ENCODE measurements around the gene BTNL9.
"Not testable (repeated sequence)": the region's sequence is repeated elsewhere in the genome, so short reads cannot be mapped to it uniquely, and the experiment has no call there.

BTNL9 gene

GRCh38 chr5:181100121-181100875, 60.2 kb downstream of the BTNL9 start:
- TF ChIP-seq CTCF (IDR thresholded peaks at IDR 0.05; ENCODE audit: insufficient read depth, low read depth, low read length, missing control alignments) = no peak
- H3K4me3 ChIP-seq (ENCODE audit: low read depth, low read length) = no peak overlapping the region
- no peak for DNase-seq (ENCODE audit: low read depth)

GRCh38 chr5:181101030-181101641, 61.1 kb downstream of the BTNL9 start:
- not testable (repeated sequence) for DNase-seq (ENCODE audit: low read depth); H3K4me3 ChIP-seq (ENCODE audit: low read depth, low read length)

DNA sequence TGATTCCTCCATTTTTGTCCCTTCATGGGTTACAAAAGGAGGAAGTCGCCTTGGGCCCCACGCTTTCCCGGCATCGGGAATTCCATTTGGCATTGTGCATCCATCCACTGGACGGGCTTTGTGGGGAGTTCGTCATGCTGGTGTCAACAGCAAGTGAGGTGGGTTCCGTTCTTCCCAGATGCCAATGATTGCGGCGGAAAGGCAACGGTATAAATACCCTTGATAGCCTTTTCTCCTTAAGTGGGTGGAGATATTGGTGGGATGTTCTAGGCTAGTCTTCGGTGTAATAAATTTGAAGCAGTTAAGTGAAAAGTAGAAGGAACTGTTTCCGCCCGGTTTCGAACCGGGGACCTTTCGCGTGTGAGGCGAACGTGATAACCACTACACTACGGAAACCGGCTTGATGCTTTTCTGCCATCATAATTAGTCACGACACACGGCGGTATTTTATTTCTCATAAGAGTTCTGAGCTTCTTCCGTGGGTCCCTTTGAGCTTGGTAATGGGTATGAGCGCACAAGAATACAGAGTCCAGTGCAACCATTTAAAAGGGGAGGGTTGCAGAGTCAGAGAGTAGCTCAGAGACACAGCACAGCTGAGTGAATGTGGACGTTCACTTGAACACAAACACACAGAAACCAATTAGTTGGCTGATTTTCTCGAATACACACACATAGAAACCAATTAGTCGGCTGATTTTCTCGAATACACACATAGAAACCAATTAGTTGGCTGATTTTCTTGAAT, 62.0 kb downstream of the BTNL9 start:
- not testable (repeated sequence) for H3K4me3 ChIP-seq (ENCODE audit: low read depth, low read length)

DNA sequence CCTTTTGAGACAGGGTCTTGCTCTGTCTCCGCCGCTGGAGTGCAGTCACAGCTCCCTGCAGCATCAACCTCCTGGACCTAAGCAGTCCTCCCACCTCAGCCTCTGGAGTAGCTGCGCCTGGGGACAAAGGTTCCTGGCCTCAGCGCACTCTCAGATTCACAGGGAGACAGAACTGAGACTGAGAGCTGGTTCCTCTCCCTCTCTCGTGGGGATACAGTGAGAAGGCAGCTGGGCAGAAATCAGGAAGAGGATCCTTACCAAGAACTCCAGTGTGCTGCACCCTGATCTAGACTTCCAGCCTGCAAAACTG, 64.1 kb downstream of the BTNL9 start:
- not testable (repeated sequence) for H3K4me3 ChIP-seq (ENCODE audit: low read depth, low read length); DNase-seq (ENCODE audit: low read depth)

More for the DNA sequence above, 62.0 kb downstream of the BTNL9 start:
- DNase-seq (ENCODE audit: low read depth) = not testable (repeated sequence)

DNA sequence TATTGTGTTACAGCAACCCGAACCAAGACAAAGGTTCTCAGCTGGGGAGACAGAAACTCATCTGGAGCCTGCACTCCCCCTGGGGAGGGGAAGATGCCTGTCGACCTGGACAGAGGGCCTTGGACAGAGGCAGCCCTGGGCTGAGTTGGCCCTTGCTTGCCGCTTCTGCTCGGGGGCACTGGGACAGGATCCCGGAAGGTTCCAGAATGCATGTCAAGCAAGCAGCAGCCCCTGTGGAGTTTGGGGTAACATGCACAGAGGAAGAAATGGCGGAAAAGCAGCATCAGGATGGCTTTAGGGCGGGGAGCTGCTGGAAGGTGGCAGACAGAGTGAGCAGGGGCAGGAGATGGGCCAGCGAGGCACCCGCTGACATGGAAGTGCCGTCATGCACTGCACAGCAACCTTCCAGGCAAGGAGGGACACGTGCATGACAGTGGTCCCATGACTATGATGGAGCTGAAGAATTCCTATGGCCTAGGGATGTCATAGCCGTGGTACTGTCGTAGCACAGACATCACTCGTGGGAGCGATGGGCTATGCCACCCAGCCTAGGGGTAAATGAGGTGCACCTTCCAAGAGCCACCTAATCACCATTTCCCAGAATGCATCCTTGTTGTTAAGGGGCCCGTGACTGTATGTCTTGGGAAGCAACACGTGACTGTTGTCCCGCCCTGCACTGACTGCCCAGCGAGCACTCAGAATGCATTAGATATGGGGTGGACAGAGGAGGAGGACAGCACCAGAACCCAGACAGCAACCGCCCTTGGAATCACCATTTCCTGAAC, 64.7 kb downstream of the BTNL9 start:
- not testable (repeated sequence) for DNase-seq (ENCODE audit: low read depth); H3K4me3 ChIP-seq (ENCODE audit: low read depth, low read length)

- no peak for TF ChIP-seq CTCF (IDR thresholded peaks at IDR 0.05; ENCODE audit: insufficient read depth, low read depth, low read length, missing control alignments)
- H3K4me3 ChIP-seq (ENCODE audit: low read depth, low read length) = no peak overlapping the region
- no peak for DNase-seq (ENCODE audit: low read depth)
Observed at GRCh38 chr5:181105391-181106025, 65.4 kb downstream of the BTNL9 start.

GRCh38 chr5:181107699-181108098, 67.6 kb downstream of the BTNL9 start:
- no peak for DNase-seq (ENCODE audit: low read depth)
- no peak for TF ChIP-seq CTCF (IDR thresholded peaks at IDR 0.05; ENCODE audit: insufficient read depth, low read depth, low read length, missing control alignments)
- no peak overlapping the region for H3K4me3 ChIP-seq (ENCODE audit: low read depth, low read length)

GRCh38 chr5:181108578-181109165, 68.6 kb downstream of the BTNL9 start:
- no peak for TF ChIP-seq CTCF (IDR thresholded peaks at IDR 0.05; ENCODE audit: insufficient read depth, low read depth, low read length, missing control alignments)
- H3K4me3 ChIP-seq (ENCODE audit: low read depth, low read length) = no peak overlapping the region
- no peak for DNase-seq (ENCODE audit: low read depth)

Measured in GM12865 (cell line).